ENCODE measurements around the gene TMEM87A.
"Not testable (repeated sequence)": the region's sequence is repeated elsewhere in the genome, so short reads cannot be mapped to it uniquely, and the experiment has no call there.

Gene TMEM87A

GRCh38 chr15:42272939-42273899, at the start of gene TMEM87A, which contains the start of gene GANC:
Gene TMEM87A, minus strand, starts transcription at chr15:42273433. Its CDS starts 35 bp downstream, at chr15:42273398.
Gene GANC, plus strand, starts transcription at chr15:42273201. Its CDS starts 1,281 bp downstream, at chr15:42274482.
- DNase-seq, result peak; percentile 96

- no peak for DNase-seq
Observed at GRCh38 chr15:42319206-42319605, 46.0 kb upstream of the TMEM87A start.

- DNase-seq, result not testable (repeated sequence)
Observed at GRCh38 chr15:42316282-42316805, 43.1 kb upstream of the TMEM87A start.

GRCh38 chr15:42315521-42315920, 42.3 kb upstream of the TMEM87A start:
- DNase-seq, result no peak

- no peak for DNase-seq
Observed at GRCh38 chr15:42314818-42315217, 41.6 kb upstream of the TMEM87A start.

- no peak for DNase-seq
Observed at GRCh38 chr15:42313463-42313862, 40.2 kb upstream of the TMEM87A start.

GRCh38 chr15:42306681-42307080, 33.4 kb upstream of the TMEM87A start:
- no peak for DNase-seq

- DNase-seq, result not testable (repeated sequence)
Observed at GRCh38 chr15:42301004-42301403, 27.8 kb upstream of the TMEM87A start.

- no peak for DNase-seq
Observed at GRCh38 chr15:42289166-42289565, 15.9 kb upstream of the TMEM87A start.

- DNase-seq, result no peak
Observed at GRCh38 chr15:42287931-42288330, 14.7 kb upstream of the TMEM87A start.

GRCh38 chr15:42286445-42287029, 13.3 kb upstream of the TMEM87A start:
- no peak for DNase-seq

GRCh38 chr15:42285034-42285433, 11.8 kb upstream of the TMEM87A start:
- DNase-seq, result no peak

GRCh38 chr15:42284551-42284950, 11.3 kb upstream of the TMEM87A start:
- DNase-seq, result no peak

- DNase-seq, result no peak
Observed at GRCh38 chr15:42283671-42284070, 10.4 kb upstream of the TMEM87A start.

GRCh38 chr15:42282926-42283325, 9.7 kb upstream of the TMEM87A start:
- DNase-seq, result no peak

- no peak for DNase-seq
Observed at GRCh38 chr15:42282344-42282743, 9.1 kb upstream of the TMEM87A start.

GRCh38 chr15:42279234-42279723, 6.0 kb upstream of the TMEM87A start:
- DNase-seq, result no peak

- no peak for DNase-seq
Observed at GRCh38 chr15:42276762-42277161, 3.5 kb upstream of the TMEM87A start.

GRCh38 chr15:42275780-42276391, 2.7 kb upstream of the TMEM87A start:
- DNase-seq, result no peak

- DNase-seq, result no peak
Observed at GRCh38 chr15:42274702-42274989, 1.4 kb upstream of the TMEM87A start.

- peak; percentile 85 for DNase-seq
Observed at GRCh38 chr15:42273900-42274701, 868 bp upstream of the TMEM87A start.

GRCh38 chr15:42270996-42271395, 2.2 kb downstream of the TMEM87A start:
- no peak for DNase-seq

GRCh38 chr15:42270551-42270950, 2.7 kb downstream of the TMEM87A start:
- DNase-seq, result no peak

Data from activated CD8-positive, alpha-beta memory T cell treated with anti-CD3 and anti-CD28 coated beads for 24 hours (primary cell).